Right kidney (tissue), 9 donors: ENCODE measurements around the gene RPS5.
"Not testable (repeated sequence)": the region's sequence is repeated elsewhere in the genome, so short reads cannot be mapped to it uniquely, and the experiment has no call there.

Experiments
- DNase-seq: peaks from one replicate; pipeline ENCODE4 v3.0.0-alpha.2; 2016
- long read RNA-seq, 8 donors: transcript quantifications; one replicate each; lab custom pipeline, GENCODE V29; 2026

The RPS5 gene
- long read RNA-seq, donor 1, transcript RPS5-206 (4 exons, 970 nt) = minor isoform, 6 of 1,491 reads
- long read RNA-seq, donor 1, transcript RPS5-202 (5 exons, 1,520 nt) = minor isoform, 82 of 1,491 reads
- long read RNA-seq, donor 1, transcript RPS5-201 (6 exons, 740 nt) = major isoform, 1,119 of 1,491 reads
- long read RNA-seq, donor 1, transcript RPS5-207 (1 exons, 1,747 nt) = minor isoform, 17 of 1,491 reads
- long read RNA-seq, donor 1, partial matches to known transcripts = 243 of 1,491 reads
- long read RNA-seq, donor 1, other reads (novel, unspliced or antisense) = 21 of 1,491 reads
- long read RNA-seq, donor 2, transcript RPS5-206 (4 exons, 970 nt) = minor isoform, 5 of 710 reads
- long read RNA-seq, donor 2, transcript RPS5-202 (5 exons, 1,520 nt) = minor isoform, 48 of 710 reads
- long read RNA-seq, donor 2, transcript RPS5-201 (6 exons, 740 nt) = major isoform, 521 of 710 reads
- long read RNA-seq, donor 2, transcript RPS5-207 (1 exons, 1,747 nt) = minor isoform, 21 of 710 reads
- long read RNA-seq, donor 2, partial matches to known transcripts = 108 of 710 reads
- long read RNA-seq, donor 2, other reads (novel, unspliced or antisense) = 6 of 710 reads
- long read RNA-seq, donor 3, transcript RPS5-202 (5 exons, 1,520 nt) = minor isoform, 35 of 420 reads
- long read RNA-seq, donor 3, transcript RPS5-207 (1 exons, 1,747 nt) = minor isoform, 8 of 420 reads
- long read RNA-seq, donor 3, transcript RPS5-201 (6 exons, 740 nt) = major isoform, 312 of 420 reads
- long read RNA-seq, donor 3, partial matches to known transcripts = 55 of 420 reads
- long read RNA-seq, donor 3, other reads (novel, unspliced or antisense) = 5 of 420 reads
- long read RNA-seq, donor 4, transcript RPS5-207 (1 exons, 1,747 nt) = minor isoform, 6 of 708 reads
- long read RNA-seq, donor 4, transcript RPS5-201 (6 exons, 740 nt) = major isoform, 516 of 708 reads
- long read RNA-seq, donor 4, transcript RPS5-202 (5 exons, 1,520 nt) = minor isoform, 48 of 708 reads
- long read RNA-seq, donor 4, transcript RPS5-206 (4 exons, 970 nt) = minor isoform, 5 of 708 reads
- long read RNA-seq, donor 4, partial matches to known transcripts = 113 of 708 reads
- long read RNA-seq, donor 4, other reads (novel, unspliced or antisense) = 16 of 708 reads
- long read RNA-seq, donor 5, transcript RPS5-207 (1 exons, 1,747 nt) = minor isoform, 10 of 926 reads
- long read RNA-seq, donor 5, transcript RPS5-206 (4 exons, 970 nt) = minor isoform, 9 of 926 reads
- long read RNA-seq, donor 5, transcript RPS5-202 (5 exons, 1,520 nt) = minor isoform, 49 of 926 reads
- long read RNA-seq, donor 5, transcript RPS5-201 (6 exons, 740 nt) = major isoform, 700 of 926 reads
- long read RNA-seq, donor 5, partial matches to known transcripts = 134 of 926 reads
- long read RNA-seq, donor 5, other reads (novel, unspliced or antisense) = 19 of 926 reads
- long read RNA-seq, donor 6, transcript RPS5-202 (5 exons, 1,520 nt) = minor isoform, 52 of 702 reads
- long read RNA-seq, donor 6, transcript RPS5-206 (4 exons, 970 nt) = minor isoform, 7 of 702 reads
- long read RNA-seq, donor 6, transcript RPS5-207 (1 exons, 1,747 nt) = minor isoform, 14 of 702 reads
- long read RNA-seq, donor 6, transcript RPS5-201 (6 exons, 740 nt) = major isoform, 462 of 702 reads
- long read RNA-seq, donor 6, partial matches to known transcripts = 144 of 702 reads
- long read RNA-seq, donor 6, other reads (novel, unspliced or antisense) = 16 of 702 reads
- long read RNA-seq, donor 7, transcript RPS5-206 (4 exons, 970 nt) = minor isoform, 16 of 1,249 reads
- long read RNA-seq, donor 7, transcript RPS5-202 (5 exons, 1,520 nt) = minor isoform, 86 of 1,249 reads
- long read RNA-seq, donor 7, transcript RPS5-201 (6 exons, 740 nt) = major isoform, 830 of 1,249 reads
- long read RNA-seq, donor 7, transcript RPS5-207 (1 exons, 1,747 nt) = minor isoform, 37 of 1,249 reads
- long read RNA-seq, donor 7, partial matches to known transcripts = 241 of 1,249 reads
- long read RNA-seq, donor 7, other reads (novel, unspliced or antisense) = 27 of 1,249 reads
- long read RNA-seq, donor 8, transcript RPS5-202 (5 exons, 1,520 nt) = minor isoform, 43 of 749 reads
- long read RNA-seq, donor 8, transcript RPS5-201 (6 exons, 740 nt) = major isoform, 548 of 749 reads
- long read RNA-seq, donor 8, transcript RPS5-207 (1 exons, 1,747 nt) = minor isoform, 16 of 749 reads
- long read RNA-seq, donor 8, transcript RPS5-206 (4 exons, 970 nt) = minor isoform, 7 of 749 reads
- long read RNA-seq, donor 8, partial matches to known transcripts = 124 of 749 reads
- long read RNA-seq, donor 8, other reads (novel, unspliced or antisense) = 8 of 749 reads

DNA sequence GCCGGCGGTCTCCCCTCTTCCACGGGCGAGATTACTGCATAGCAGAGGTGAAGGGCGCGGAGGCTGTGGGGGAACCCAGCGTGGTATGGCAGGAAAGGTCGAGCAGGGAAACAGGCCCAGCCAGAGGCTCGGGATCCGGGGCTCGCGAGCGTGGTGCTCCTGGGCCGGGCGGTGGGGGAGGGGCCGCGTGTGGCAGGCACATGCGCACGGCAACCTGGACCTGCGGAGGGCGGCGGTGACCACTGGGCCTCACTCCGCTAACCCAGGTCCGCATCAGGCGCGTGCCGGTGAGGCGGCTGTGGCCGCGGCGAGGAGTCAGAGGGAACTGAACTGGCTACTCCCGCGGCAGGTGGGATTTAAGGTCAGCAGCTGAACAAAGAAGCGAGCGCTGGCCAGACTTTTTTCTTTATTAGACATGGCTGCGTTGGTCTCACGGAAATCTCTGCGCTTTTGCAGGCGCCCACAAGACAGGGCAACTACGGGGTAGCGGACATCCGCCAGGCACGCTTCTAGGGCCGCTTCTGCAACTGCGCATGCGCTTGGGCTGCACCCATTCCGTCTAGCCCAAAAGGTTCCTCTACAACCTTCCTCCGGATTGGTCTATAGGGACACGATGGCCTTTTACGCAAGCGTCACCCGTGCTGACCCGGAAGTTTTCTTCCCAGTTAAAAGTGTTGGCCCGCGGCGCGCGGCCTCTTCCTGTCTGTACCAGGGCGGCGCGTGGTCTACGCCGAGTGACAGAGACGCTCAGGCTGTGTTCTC is at the start of gene RPS5:
TSS of gene RPS5 (plus strand) at position 694 of the 762 bp plus-strand sequence. CDS start 869 bp downstream, outside the sequence.
- DNase-seq = peak; percentile 89

DNA sequence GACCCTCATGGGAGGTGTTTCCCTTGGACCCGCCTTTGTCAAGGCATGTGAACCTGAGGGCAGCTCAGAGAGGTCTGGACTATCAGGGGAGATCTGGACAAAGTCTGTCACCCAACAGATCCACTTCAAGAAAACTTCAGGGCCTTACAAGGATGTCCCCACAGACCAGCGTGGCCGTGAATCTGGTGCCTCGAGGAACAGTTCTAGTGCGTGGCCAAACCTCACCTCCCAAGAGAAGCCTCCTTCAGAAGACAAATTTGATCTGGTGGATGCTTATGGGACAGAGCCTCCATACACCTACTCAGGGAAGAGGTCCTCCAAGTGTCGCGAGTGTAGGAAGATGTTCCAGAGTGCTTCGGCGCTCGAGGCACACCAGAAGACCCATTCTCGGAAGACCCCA is 48.7 kb upstream of the RPS5 start:
- no peak for DNase-seq

DNA sequence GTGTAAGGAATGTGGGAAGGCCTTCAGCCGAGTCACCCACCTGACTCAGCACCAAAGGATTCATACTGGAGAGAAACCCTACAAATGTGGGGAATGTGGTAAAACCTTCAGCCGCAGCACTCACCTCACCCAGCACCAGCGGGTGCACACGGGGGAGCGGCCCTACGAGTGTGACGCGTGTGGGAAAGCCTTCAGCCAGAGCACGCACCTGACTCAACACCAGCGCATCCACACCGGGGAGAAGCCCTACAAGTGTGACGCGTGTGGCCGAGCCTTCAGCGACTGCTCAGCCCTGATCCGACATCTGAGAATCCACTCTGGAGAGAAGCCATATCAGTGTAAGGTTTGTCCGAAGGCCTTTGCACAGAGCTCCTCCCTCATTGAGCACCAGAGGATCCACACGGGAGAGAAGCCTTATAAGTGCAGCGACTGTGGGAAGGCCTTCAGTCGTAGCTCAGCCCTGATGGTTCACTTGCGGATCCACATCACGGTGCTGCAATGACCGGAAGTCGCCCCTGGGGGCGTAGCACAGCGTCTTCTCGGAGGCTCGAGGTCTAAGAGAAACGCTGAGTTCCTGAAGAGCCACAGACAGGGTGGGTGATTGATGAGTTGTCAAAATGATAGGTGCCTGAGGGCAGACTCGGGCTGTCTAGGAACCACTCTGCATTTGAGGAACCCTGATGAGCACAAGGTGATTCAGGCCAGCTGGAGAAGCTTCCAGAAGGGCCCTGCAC is 48.1 kb upstream of the RPS5 start:
- DNase-seq = no peak

DNA sequence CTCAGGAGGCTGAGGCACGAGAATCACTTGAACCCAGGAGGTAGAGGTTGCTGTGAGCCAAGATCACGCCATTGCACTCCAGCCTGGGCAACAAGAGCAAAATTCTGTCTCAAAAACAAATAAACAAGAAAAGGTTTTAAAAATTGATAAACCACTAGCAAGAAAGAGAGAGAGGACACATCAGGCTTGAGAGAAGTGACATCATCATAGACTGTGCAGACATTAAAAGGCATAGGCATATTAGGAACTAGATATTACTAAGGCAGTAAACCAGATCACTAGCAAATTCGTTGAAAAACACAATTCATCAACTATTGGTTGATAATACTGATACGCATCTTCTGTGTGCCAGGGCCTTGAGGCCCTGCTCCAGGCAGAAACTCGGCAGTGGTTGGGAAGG is 41.5 kb upstream of the RPS5 start:
- DNase-seq = no peak

DNA sequence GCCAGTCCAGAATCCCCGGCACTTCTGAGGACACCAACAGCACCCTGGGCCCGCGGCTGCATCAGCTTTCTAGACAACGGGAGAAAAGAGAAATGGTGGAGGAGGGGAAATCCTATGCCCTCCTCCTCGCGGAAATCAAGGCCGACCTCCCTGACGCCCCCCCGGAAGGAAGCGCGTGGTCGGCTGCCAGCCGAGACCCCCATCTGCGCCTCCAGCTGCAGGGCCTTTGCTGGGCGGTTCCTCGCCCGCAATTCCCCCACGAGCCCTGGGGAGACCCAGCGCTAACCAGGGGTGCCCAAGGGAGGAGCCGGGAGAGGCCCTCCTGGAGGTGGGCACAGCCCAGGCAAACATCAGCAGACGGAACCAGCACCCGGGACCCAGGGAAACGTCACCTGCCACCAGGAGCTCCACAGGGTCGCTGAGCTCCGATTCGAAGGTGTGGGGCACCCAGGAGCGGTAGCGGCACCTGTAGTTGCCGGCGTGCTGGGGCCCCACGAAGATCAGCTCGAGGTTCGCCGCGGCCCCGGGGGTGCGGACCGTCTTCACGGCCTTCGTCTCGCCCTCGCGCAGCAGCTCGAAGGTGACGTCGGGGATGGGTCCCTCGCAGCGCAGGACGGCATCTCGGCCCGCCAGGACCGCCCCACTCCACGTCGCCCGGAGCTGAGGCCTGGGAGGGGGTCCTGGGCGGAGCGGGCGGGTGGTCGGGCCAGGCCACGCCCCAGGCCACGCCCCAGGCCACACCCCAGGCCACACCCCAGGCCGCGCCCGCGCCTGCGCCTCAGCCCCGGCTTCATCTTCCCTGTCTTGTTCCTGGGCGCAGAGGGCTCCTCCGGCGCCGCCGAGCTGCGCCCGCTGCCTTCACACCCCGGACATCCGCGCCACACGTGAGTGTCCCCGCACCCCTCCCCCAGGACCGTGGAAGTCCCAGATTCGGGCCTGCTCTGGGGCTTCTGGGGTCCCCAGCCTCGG is 39.8 kb upstream of the RPS5 start:
- DNase-seq = peak; percentile 61

DNA sequence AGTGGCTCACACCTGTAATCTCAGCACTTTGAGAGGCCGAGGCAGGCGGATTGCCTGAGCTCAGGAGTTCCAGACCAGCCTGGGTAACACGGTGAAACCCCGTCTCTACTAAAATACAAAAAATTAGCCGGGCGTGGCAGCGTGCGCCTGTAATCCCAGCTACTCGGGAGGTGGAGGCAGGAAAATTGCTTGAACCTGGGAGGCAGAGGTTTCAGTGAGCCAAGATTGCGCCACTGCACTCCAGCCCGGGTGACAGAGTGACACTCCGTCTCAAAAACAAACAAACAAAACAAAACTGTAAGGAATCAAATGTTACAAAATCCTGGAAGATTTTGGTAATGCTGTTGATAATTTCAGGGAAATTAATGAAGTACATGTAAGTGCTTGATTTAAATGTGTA is 39.0 kb upstream of the RPS5 start:
- DNase-seq = not testable (repeated sequence)

DNA sequence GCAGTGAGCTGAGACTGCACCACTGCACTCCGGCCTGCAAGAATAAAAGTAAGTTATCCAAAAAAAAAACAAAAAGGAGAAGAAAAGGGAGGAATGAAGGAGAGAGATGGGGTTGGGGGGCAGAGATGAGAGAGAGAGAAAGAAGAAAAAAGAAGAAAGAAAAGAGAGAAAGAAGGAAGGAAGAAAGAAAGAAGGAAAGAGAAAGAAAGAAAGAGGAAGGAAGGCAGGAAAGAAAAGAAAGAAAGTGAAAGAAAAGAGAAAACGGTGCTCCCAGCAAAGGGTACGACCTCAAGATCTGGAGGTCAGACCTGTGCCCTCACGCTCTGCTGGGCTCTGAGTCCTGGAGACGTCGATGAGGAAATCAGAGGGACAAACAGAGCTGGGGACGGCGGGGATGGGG is 37.5 kb upstream of the RPS5 start:
- DNase-seq = no peak

DNA sequence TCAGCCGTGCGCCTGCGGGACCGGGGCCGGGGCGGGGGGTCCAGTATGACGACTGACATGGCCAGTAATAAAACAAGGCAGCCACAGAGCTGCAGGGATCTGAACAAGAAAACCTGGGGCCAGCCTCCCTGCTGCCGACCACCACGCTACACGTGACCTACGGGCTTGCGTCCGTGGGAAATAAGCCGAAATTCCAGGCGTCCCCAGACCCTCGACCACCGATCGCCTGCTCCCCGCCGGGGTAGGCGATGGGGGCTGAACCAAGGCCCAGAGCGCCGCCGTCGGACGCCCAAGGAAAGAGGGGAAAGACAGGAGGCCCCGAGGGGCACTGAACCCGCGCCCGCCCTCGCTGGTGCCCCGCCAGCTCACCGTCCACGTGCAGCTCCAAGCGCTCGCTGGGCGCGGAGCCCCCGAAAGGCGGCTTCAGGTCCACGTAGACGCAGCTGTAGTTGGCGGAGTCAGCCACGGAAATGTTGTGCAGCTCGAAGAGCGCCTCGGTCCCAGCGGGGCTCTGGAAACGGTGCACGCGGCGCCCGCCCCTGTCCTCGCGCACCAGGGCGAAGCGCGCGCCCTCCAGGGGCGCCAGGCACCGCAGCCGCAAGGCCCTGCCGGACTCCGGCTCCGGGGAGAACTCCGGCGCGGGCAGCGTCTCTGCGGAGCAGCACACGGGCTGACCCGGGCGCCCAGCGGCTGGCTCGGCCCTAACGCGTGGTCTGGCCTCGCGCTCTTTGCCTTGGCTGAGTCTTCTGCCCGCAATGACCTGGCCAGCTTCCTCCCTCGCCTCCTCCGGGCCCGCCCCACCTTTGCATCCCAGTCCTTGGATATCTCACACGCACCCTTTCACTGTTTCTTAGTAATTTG is 36.8 kb upstream of the RPS5 start:
- DNase-seq = peak; percentile 71

DNA sequence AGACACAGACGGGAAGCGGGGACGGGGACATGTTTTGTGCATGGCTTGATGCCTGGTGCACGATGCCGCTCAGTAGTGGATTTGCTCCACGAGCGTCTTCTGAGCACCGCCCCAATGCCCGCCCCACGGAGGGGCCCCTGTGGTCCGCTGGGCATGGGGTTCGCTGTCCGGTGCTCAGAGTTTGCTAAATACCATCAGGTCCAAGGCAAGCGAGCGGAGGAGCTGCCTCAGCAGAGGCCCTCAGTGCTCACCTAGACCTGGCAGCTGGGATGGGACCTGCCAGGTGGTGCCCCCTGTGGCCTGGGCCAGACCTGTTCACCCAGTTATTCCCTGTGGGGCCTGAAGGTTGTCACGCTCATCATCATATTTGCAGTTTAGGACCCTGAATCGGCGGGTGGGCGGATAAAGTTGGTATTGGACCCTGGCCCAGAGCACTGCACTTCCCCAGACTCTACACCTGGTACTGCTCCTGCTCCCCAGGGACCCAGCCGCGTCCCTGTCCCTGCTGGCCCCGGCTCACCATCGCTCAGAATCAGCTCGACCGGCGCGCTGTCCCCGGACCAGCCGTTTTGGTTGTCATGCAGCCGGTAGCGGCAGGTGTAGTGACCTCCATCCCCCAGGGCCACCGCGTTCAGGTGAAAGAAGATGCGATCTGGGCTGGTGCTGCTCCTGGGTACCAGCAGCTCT is 36.1 kb upstream of the RPS5 start:
- no peak for DNase-seq

DNA sequence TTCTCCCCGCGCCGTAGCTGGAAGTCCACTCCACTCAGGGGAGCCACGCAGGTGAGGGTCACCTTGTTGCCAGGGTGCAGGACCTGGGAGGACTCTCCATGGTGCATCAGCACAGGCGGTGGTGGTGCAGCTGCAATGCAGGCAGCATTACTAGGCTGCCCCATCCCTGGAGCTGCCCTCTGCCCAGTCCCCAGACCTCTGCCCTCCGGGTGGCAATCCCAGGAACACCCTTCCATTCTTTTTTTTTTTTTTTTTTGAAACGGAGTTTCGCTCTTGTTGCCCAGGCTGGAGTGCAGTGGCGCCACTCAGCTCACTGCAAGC is 35.6 kb upstream of the RPS5 start:
- DNase-seq = no peak

DNA sequence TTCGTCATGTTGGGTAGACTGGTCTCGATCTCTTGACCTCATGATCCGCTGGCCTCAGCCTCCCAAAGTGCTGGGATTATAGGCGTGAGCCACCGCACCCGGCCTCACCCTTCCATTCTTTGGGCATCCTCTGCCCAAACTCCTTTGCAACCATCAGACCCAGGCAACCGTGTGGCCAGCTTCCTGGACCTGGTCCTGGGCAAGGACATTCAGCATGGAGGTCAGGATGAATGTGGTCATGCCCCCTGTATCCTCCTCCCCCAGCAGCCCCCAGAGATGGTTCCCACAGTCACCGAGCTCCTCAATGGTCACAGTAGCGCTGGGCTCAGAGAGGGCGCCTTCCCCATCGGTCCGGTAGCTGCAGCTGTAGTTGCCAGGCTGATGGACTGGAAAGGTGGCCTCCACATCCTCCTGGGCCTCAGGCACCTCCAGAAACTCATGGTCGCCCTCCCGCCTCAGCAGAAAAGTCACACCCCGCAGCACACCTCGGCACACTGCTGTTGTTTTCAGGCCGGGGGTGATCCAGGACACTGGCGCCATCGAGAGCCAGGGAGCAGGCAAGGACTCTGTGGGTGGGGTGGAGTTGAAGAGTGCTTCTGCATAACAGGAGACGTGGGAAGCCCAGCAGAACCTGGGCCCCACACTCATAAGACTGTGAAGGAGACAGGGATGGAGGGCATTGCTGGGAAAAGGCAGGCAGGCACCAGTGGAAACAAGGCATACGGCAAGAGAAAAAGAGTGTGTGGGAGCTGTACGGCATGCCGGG is 34.9 kb upstream of the RPS5 start:
- no peak for DNase-seq

DNA sequence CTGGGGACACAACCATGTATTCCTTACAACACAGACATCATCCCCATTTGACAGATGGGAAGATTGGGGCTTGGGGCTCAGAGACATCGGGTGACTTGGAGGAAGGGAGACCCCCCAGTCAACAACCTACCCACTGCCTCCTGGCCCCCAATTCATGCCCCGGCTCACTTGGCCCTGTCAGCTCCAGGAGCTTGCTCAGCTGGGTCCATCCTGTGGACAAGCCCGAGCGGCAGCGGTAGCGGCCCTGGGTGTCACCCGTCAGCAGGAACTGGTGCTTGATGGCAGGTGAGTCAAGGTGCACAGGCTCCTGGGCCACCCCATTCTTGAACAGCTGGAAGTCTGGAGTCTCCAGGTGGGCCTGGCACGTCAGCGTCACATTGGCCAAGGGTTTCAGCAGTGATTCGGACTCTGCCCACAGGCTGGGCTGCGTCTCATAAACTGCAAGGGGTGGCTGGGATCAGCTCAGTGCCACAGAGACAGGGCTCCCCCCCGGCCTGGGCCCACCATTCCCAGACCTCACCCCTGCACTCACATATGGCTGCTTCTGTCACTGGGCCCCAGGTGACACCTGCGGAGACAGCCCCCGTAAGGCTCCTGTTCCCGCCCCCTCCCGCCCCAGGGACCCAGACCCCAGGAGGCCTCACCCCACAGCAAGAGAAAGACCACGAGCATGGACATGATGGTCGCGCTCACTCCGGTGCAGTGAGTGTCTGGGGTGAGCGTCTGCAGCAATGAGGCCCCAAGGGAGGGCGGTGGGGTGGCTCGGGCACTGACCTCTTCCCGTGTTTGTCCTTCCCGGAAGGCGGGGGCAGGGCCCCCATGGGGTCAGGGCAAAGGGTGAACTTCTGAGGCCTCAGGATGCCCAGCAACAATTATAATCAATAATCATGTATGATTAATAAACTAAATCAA is 34.1 kb upstream of the RPS5 start, which contains the start of gene A1BG:
TSS of gene A1BG (minus strand) at position 733 of the 912 bp plus-strand sequence. CDS start at position 678, 55 bp downstream.
- DNase-seq = no peak

DNA sequence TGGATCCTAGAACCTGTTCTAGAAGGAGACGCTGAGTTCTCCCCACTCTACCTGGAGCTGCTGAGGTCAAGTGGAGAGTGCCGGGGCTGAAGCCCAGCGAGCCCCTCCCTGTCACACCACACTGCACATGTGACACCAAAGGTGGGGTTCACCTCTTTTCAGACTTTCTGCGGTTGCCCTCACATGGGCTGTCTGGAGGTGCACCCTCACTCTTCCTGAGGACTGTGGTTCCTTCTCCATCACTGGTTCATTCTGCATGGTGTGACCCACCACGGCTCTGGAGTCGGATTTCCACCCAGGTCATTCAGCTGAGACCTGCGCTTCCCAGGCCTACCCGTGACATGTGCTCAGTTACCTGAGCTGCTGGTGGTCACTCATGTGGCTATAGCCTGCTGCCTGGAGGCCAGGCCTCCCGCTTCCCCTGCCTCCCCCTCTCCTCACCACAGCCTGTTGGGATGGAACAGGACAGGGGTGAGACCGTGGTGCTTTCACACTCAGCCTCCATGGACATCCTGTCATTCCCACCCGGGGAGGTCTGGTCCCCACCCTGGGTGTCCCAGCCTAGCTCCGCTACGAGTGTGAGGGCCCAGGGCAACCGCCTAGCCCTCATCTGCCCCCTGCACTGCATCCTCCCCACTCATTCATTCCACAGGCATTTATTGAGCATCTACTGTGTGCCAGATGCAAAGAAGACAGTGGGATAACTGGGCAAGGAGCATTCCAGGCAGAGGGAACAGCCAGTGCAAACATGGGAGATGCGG is 33.2 kb upstream of the RPS5 start:
- DNase-seq = no peak
